Adipocyte (in vitro differentiated cells): ENCODE measurements around the gene FGF5.

Source experiments
- DNase-seq: peaks from one replicate; pipeline ENCODE4 v3.0.0-alpha.2; 2015; ENCODE audit warnings: low read depth
- H3K27me3 ChIP-seq: replicated peaks from 2 replicates; pipeline ENCODE4 v1.7.0; 2013; ENCODE audit warnings: mild to moderate bottlenecking, low read length, moderate library complexity; ENCODE audit not compliant: control insufficient read depth, insufficient read depth
- H3K36me3 ChIP-seq: 2 replicates; pipeline ENCODE4 v1.7.0; 2013; ENCODE audit warnings: low read length, mild to moderate bottlenecking, moderate library complexity; ENCODE audit not compliant: control insufficient read depth, insufficient read depth, severe bottlenecking
- H3K4me1 ChIP-seq: 2 replicates; pipeline ENCODE4 v1.7.0; 2013; ENCODE audit warnings: mild to moderate bottlenecking, low read length, moderate library complexity; ENCODE audit not compliant: control insufficient read depth, insufficient read depth
- H3K4me3 ChIP-seq: 2 replicates; pipeline ENCODE4 v1.7.0; 2013; ENCODE audit warnings: mild to moderate bottlenecking, low read length, moderate library complexity
- H3K9ac ChIP-seq: 2 replicates; pipeline ENCODE4 v1.7.0; 2013; ENCODE audit warnings: mild to moderate bottlenecking, low read length, moderate library complexity
- H3K9me3 ChIP-seq: 2 replicates; pipeline ENCODE4 v1.7.0; 2013; ENCODE audit warnings: mild to moderate bottlenecking, low read length, moderate library complexity; ENCODE audit not compliant: control insufficient read depth

Gene FGF5, protein sequence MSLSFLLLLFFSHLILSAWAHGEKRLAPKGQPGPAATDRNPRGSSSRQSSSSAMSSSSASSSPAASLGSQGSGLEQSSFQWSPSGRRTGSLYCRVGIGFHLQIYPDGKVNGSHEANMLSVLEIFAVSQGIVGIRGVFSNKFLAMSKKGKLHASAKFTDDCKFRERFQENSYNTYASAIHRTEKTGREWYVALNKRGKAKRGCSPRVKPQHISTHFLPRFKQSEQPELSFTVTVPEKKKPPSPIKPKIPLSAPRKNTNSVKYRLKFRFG

DNA sequence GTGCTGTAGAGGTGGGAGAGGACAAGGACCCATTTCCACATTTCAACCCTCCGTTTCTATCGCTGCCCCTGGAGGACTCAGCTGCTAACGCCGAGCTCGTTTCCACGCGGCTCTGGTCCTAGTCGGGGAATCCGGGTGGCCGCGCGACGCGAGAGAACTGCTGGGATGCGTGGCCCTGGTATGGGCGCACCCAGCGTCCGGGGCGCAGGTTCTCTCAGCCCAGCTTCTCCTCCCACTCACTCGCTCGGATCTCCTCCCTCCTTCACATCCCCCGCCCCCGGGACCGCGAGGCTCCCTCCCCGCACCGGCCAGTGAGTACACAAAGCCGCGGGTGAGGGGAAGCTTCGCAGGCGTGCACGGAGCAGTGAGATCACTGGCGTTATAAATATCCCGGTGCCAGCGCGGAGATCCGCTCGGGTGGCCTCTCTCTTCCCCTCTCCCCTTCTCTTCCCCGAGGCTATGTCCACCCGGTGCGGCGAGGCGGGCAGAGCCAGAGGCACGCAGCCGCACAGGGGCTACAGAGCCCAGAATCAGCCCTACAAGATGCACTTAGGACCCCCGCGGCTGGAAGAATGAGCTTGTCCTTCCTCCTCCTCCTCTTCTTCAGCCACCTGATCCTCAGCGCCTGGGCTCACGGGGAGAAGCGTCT lies at the start of gene FGF5:
Gene FGF5, plus strand, starts transcription at position 412 of the 649 bp plus-strand sequence. Its CDS starts 161 bp downstream, at position 573.
- H3K9ac ChIP-seq = peak within 1 kb of the TSS; percentile 88
- H3K27me3 ChIP-seq = peaks cover 6% of the 10 kb centered on the region
- peaks cover 34% of the 10 kb centered on the region for H3K4me1 ChIP-seq
- no peaks in the 10 kb centered on the region for H3K9me3 ChIP-seq
- no peaks in the 10 kb centered on the region for H3K36me3 ChIP-seq
- DNase-seq = peak; percentile 96
- peak within 1 kb of the TSS; percentile 95 for H3K4me3 ChIP-seq

DNA sequence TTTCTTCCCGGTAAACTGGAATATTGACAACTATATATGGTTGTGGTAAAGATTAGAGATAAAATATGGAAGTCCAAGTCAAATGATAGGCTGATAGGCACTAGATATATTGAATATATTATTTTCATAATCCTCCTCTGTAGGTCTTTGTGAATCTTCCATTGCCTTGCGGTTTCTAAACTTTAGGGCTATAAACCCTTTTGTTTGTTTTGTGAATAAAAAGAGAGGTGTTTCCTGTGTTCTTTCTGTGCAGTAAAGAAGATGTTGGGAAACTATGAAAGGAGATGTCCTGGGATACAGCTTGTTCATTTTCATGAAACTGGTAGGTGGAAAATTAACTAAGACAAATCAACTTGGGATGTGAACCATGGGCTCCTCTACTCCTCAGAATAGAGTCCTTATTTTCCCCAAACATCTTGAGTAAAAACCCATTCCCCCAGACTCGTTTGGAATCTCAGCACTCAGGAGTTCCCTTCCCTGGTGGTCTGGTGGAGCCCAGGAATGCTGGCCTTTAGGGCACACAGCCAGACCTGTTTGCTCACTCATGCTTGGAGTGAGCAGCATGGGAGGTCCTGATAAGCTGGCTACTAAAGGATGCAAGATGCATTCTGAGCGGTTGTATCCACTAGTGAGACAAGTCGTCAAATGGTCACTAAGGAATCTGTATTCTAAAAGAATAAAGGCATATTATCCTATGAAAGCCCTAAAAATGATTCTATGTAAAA lies 47.0 kb upstream of the FGF5 start:
- H3K4me1 ChIP-seq = no peaks in the 10 kb centered on the region
- H3K27me3 ChIP-seq = no peaks in the 10 kb centered on the region
- DNase-seq = no peak
- H3K4me3 ChIP-seq = no peak overlapping the region
- H3K9ac ChIP-seq = no peak overlapping the region
- H3K36me3 ChIP-seq = no peaks in the 10 kb centered on the region
- no peaks in the 10 kb centered on the region for H3K9me3 ChIP-seq

DNA sequence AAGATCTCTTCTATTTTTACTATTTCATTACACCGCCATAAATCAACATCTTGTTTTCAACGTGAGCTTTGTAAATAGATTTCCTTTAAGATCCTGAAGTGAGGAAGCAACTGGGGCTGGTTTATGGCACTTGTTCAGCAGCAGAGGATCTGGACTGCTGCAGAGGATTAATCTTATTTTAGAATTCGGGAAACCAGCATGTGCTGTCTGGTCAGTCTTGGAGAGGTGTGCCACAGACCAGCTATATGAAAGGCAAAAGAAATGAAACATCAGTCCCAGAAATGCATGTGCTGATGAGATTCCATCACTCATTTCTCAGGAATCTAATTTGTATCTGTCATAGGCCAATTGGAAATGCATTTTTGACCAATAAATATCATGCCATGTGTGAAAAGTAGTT lies 45.8 kb upstream of the FGF5 start:
- no peaks in the 10 kb centered on the region for H3K27me3 ChIP-seq
- no peak overlapping the region for H3K4me3 ChIP-seq
- DNase-seq = no peak
- no peaks in the 10 kb centered on the region for H3K36me3 ChIP-seq
- no peaks in the 10 kb centered on the region for H3K9me3 ChIP-seq
- peaks cover 1% of the 10 kb centered on the region for H3K4me1 ChIP-seq
- H3K9ac ChIP-seq = no peak overlapping the region

DNA sequence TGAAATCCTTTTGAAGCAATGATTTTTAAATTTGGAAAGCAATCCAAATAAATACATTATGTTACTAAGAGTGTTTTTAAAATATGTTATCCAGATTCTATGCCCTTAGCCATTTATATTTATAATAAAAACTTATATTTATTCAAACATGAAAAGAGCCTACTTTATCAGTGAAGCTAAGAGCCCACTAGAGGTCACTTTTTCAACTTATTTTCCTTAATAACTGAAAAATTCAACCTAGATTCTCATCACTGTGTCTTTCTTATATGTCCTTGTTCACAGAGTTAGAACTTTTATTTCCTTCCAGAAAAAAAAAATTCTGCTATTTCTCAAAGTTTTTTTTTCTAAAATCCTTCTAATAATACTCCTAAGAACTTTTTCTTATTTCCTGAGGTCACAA lies 45.3 kb upstream of the FGF5 start:
- no peaks in the 10 kb centered on the region for H3K36me3 ChIP-seq
- H3K4me3 ChIP-seq = no peak overlapping the region
- no peaks in the 10 kb centered on the region for H3K27me3 ChIP-seq
- H3K4me1 ChIP-seq = peaks cover 5% of the 10 kb centered on the region
- H3K9me3 ChIP-seq = no peaks in the 10 kb centered on the region
- peak; percentile 82 for DNase-seq
- H3K9ac ChIP-seq = no peak overlapping the region

DNA sequence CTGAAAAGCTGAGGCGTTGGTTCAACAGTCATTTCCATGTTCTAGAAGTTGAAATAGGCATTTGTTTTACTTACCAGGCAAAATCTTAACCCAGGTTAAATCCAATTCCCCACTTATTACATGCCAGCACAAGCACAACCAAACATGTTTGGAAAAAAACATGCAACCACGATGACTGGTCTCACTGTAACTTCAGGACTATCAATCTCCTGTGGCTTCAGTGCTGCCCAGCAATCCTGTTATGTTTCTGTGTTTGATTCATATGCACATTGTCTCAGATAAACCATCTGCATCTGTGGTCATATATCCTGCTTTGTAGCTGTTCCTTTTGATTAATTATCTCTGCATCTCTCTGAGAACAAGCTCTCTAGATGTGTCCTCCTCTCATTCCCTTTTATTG lies 40.9 kb upstream of the FGF5 start:
- DNase-seq = no peak
- Histone ChIP-seq H3K4me1 (peaks cover 8% of the 10 kb centered on the region), H3K9ac (no peak overlapping the region), H3K27me3 (no peaks in the 10 kb centered on the region), H3K9me3 (no peaks in the 10 kb centered on the region), H3K36me3 (no peaks in the 10 kb centered on the region), H3K4me3 (no peak overlapping the region)

DNA sequence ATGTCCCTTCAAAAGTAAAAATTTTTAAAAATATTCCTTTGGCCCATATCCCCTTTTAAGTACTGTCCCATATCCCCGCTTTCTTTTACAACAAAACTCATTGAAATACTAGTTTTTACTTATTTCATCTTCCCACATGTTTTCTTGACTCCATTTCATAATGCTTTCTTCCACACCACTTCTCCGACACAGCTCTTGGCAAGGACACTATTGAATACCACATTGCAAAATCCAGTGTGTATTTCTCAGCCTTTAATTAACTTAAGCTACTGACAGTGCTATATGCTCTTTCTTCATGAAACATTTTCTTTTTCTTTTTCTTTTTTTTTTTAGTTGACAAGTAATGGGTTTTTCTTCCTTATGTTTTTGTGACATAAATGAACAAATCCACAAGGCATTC lies 40.4 kb upstream of the FGF5 start:
- H3K9ac ChIP-seq = no peak overlapping the region
- H3K4me3 ChIP-seq = no peak overlapping the region
- H3K27me3 ChIP-seq = no peaks in the 10 kb centered on the region
- peaks cover 8% of the 10 kb centered on the region for H3K4me1 ChIP-seq
- no peaks in the 10 kb centered on the region for H3K9me3 ChIP-seq
- peak; percentile 48 for DNase-seq
- H3K36me3 ChIP-seq = no peaks in the 10 kb centered on the region

DNA sequence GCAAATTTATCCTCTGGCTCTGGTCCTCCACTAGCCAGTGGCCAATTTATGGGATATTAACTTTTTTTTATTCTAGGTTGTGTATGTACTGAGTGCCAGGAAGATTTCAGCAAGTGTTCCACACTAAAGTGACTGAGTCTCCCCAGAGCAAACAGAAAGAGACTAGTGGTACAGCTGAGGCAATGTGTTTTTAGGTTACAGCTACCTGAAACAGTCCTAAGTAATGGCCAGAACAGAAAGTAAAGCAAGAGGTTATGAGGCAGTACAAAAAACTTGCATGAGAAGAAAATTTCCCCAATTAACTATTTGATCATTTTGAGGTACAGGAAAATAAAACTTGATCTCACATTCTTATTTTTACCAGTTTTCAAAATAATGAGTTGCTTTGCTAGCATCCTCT lies 38.0 kb upstream of the FGF5 start:
- Histone ChIP-seq H3K4me1 (peaks cover 8% of the 10 kb centered on the region), H3K27me3 (no peaks in the 10 kb centered on the region), H3K4me3 (no peak overlapping the region), H3K9me3 (no peaks in the 10 kb centered on the region), H3K9ac (no peak overlapping the region), H3K36me3 (no peaks in the 10 kb centered on the region)
- DNase-seq = no peak

DNA sequence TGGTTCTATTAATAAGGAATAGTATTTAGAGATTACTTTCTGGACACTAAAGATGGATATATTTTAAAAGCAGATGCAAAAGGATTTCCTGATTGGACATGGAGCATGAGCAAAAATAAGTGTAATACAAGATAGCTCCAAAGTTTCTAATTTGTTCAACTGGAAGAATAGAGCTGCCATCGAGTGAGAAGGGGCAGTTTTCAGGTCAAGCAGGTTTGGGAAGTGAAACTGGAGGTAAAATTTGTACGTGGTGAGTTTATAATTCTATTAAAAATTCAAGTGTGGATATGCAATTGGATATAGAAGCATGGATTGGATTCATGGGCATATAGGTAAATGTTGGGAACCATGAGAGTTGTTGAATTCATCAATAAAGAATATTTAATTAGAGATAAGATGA lies 37.3 kb upstream of the FGF5 start:
- H3K4me3 ChIP-seq = no peak overlapping the region
- H3K4me1 ChIP-seq = peaks cover 11% of the 10 kb centered on the region
- no peaks in the 10 kb centered on the region for H3K9me3 ChIP-seq
- H3K27me3 ChIP-seq = no peaks in the 10 kb centered on the region
- DNase-seq = no peak
- H3K36me3 ChIP-seq = no peaks in the 10 kb centered on the region
- no peak overlapping the region for H3K9ac ChIP-seq

DNA sequence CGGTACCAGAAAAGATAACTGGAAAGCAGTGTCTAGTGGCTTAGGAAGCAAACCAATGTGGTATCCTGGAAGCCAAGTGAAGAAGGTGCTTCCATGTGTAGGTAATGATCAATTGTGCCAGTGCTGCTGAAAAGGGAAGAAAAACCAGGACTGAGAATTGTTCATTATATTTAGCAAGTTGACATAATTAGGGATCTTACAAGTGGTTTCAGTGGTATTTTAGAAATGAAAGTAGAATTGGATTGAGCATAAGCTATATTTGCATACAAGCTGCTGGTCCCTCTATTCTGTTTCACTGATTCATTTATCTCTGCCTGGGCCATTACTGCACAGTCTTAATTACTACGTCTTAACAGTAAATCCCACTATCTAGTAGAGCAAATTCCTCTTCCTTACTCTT lies 36.9 kb upstream of the FGF5 start:
- Histone ChIP-seq H3K9me3 (no peaks in the 10 kb centered on the region), H3K27me3 (no peaks in the 10 kb centered on the region), H3K36me3 (no peaks in the 10 kb centered on the region), H3K4me3 (no peak overlapping the region), H3K9ac (no peak overlapping the region), H3K4me1 (peaks cover 16% of the 10 kb centered on the region)
- no peak for DNase-seq

DNA sequence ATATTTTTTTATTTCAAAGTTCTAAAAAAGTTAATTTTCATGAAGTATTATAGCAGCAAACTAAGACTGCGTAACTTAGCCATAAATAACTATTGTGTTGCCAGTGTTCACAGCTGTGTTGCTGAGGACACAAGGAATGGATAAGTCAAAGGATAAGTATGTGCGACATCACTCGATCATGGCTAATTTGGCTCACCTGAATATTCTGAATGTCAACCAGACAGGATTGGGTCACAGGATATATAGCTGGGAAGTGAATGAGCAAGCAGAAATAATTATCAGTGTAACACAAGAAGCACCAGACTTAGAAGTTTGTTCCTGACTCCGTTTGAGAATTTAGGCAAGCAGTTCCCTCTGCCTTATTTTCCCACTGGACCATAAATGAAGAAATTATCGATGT lies 35.3 kb upstream of the FGF5 start:
- Histone ChIP-seq H3K4me1 (peaks cover 14% of the 10 kb centered on the region), H3K9me3 (no peaks in the 10 kb centered on the region), H3K9ac (no peak overlapping the region), H3K4me3 (no peak overlapping the region), H3K36me3 (no peaks in the 10 kb centered on the region), H3K27me3 (no peaks in the 10 kb centered on the region)
- DNase-seq = no peak

DNA sequence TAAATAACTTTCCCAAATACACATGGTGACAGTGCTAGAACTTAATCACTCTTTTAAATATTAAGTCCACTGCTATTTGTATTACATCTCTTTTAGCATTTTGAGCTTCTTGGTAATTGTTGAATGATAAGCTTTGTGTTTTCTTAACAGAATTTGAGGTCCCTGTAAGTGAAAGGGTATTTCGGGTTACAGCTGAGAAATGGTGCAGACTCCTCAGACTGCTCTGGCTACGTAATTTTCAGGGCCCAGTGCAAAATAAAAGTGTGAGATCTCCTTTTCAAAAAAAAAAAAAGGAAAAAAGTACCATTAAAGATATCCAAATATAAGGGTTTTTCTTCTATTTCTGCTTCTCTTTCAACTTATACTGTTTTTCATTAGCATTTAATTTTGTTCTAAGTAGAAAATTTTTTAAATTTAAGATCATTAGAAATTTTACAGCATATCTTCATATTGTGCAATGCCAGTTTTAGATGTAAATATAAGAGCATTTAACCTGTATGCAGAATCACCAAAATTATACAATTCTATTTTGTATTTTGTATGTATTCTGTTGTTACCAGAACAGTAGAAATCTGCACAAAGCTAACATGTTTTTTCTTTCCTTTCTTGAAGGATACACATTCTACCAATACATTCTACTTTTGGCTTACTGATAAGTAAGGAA lies 33.6 kb upstream of the FGF5 start:
- Histone ChIP-seq H3K4me1 (peaks cover 15% of the 10 kb centered on the region), H3K9me3 (no peaks in the 10 kb centered on the region), H3K36me3 (no peaks in the 10 kb centered on the region), H3K9ac (no peak overlapping the region), H3K27me3 (no peaks in the 10 kb centered on the region), H3K4me3 (no peak overlapping the region)
- DNase-seq = no peak
